Thoracic aorta (tissue), 2 donors: ENCODE measurements around the gene PRSS12. TPM values are rescaled to one million over a fixed set of nuclear protein-coding genes. Genes with fewer than 3 reads are reported as not detected.

Source experiments
- ATAC-seq: fragments of 150-250 bp; one replicate; pipeline ENCODE4 v1.8.0; 2017; ENCODE audit warnings: low read depth; ENCODE audit not compliant: insufficient number of reproducible peaks, low FRiP score
- DNase-seq: peaks from one replicate; pipeline ENCODE4 v3.0.0-alpha.2; 2020; ENCODE audit warnings: low spot score
- H3K27ac ChIP-seq, 2 donors: fragments of 200-600 bp; sonication (generic); 1 replicate in 1 of 2; 2 replicates in 1 of 2; pipeline ENCODE4 v1.5.1; 2016; ENCODE audit warnings: mild to moderate bottlenecking in 2 of 2, moderate library complexity in 2 of 2
- H3K27me3 ChIP-seq: fragments of 200-600 bp; sonication (generic); replicated peaks from 2 replicates; pipeline ENCODE4 v1.6.0; 2016; ENCODE audit warnings: mild to moderate bottlenecking; ENCODE audit not compliant: insufficient read depth
- H3K36me3 ChIP-seq: fragments of 200-600 bp; sonication (generic); one replicate; pipeline ENCODE4 v1.5.1; 2016
- H3K4me1 ChIP-seq, 2 donors: fragments of 200-600 bp; sonication (generic); 1 replicate in 1 of 2; 2 replicates in 1 of 2; pipeline versions ENCODE4 v1.5.1 to v1.6.0; 2016; ENCODE audit warnings: low read depth in 2 of 2, mild to moderate bottlenecking in 1 of 2; ENCODE audit not compliant: control insufficient read depth in 1 of 2
- H3K4me3 ChIP-seq: fragments of 200-600 bp; sonication (generic); 2 replicates; pipeline ENCODE4 v1.5.1; 2016; ENCODE audit warnings: mild to moderate bottlenecking
- H3K9me3 ChIP-seq: fragments of 200-600 bp; sonication (generic); 2 replicates; pipeline ENCODE4 v1.5.1; 2016
- CTCF ChIP-seq: fragments of 200-600 bp; sonication (generic); IDR thresholded peaks from one replicate; pipeline ENCODE4 v1.5.1; 2019; ENCODE audit warnings: antibody characterized with exemption
- total RNA-seq, 2 donors: library from RNA; depleted of rRNA; stranded (reverse); fragments of >200 nt; gene quantifications; one replicate each; pipeline versions ENCODE4 v1.1.0 to v1.2.3, GENCODE V29; 2016

The PRSS12 gene
- total RNA-seq, 2 donors from 2014 or later = 0.14 to 0.27 TPM

- H3K4me3 ChIP-seq = no peak overlapping the region
- ATAC-seq (no peak), DNase-seq (no peak)
- H3K27ac ChIP-seq = no peak overlapping the region
- H3K36me3 ChIP-seq = no peaks in the 10 kb centered on the region
- no peaks in the 10 kb centered on the region for H3K4me1 ChIP-seq
- TF ChIP-seq CTCF = no peak
- no peaks in the 10 kb centered on the region for H3K9me3 ChIP-seq
- no peaks in the 10 kb centered on the region for H3K27me3 ChIP-seq
Measured at GRCh38 chr4:118381902-118382301, 29.1 kb upstream of the PRSS12 start.

- Histone ChIP-seq H3K4me1 (no peaks in the 10 kb centered on the region), H3K27me3 (no peaks in the 10 kb centered on the region), H3K9me3 (no peaks in the 10 kb centered on the region), H3K27ac (no peak overlapping the region), H3K36me3 (no peaks in the 10 kb centered on the region), H3K4me3 (no peak overlapping the region)
- ATAC-seq (no peak), DNase-seq (no peak)
- no peak for TF ChIP-seq CTCF
Measured at GRCh38 chr4:118373614-118374255, 20.9 kb upstream of the PRSS12 start.

GRCh38 chr4:118372251-118372650 lies 19.4 kb upstream of the PRSS12 start:
- no peaks in the 10 kb centered on the region for H3K9me3 ChIP-seq
- H3K27ac ChIP-seq = no peak overlapping the region
- no peaks in the 10 kb centered on the region for H3K4me1 ChIP-seq
- ATAC-seq = no peak
- no peak overlapping the region for H3K4me3 ChIP-seq
- TF ChIP-seq CTCF = no peak
- no peaks in the 10 kb centered on the region for H3K36me3 ChIP-seq
- H3K27me3 ChIP-seq = no peaks in the 10 kb centered on the region
- DNase-seq = no peak

GRCh38 chr4:118369231-118369630 lies 16.4 kb upstream of the PRSS12 start:
- no peak overlapping the region for H3K4me3 ChIP-seq
- DNase-seq = no peak
- TF ChIP-seq CTCF = no peak
- no peaks in the 10 kb centered on the region for H3K9me3 ChIP-seq
- no peak overlapping the region for H3K27ac ChIP-seq
- H3K27me3 ChIP-seq = no peaks in the 10 kb centered on the region
- H3K4me1 ChIP-seq = no peaks in the 10 kb centered on the region
- no peaks in the 10 kb centered on the region for H3K36me3 ChIP-seq
- ATAC-seq = no peak

- no peak for ATAC-seq
Measured at GRCh38 chr4:118367872-118368271, 15.1 kb upstream of the PRSS12 start.

More at GRCh38 chr4:118367872-118368271, 15.1 kb upstream of the PRSS12 start:
- TF ChIP-seq CTCF = no peak
- DNase-seq = no peak
- H3K27ac ChIP-seq = no peak overlapping the region
- H3K9me3 ChIP-seq = no peaks in the 10 kb centered on the region
- H3K27me3 ChIP-seq = no peaks in the 10 kb centered on the region
- H3K4me1 ChIP-seq = no peaks in the 10 kb centered on the region
- no peak overlapping the region for H3K4me3 ChIP-seq
- H3K36me3 ChIP-seq = no peaks in the 10 kb centered on the region
